Measurements from ENCODE around the gene CEL.
"Not testable (repeated sequence)": the region's sequence is repeated elsewhere in the genome, so short reads cannot be mapped to it uniquely, and the experiment has no call there.

Gene CEL

GRCh38 chr9:133035669-133036068 is 26.1 kb upstream of the CEL start:
- no peaks in the 10 kb centered on the region for H3K27me3 ChIP-seq (ENCODE audit: low read depth, low read length)
- H3K4me1 ChIP-seq (ENCODE audit: control insufficient read depth in 1 of 2, insufficient read depth in 2 of 2, low read length in 2 of 2), result peaks cover 12 to 27% of the 10 kb centered on the region in 2 donors
- H3K9me3 ChIP-seq (ENCODE audit: control insufficient read depth in 1 of 2, low read length in 2 of 2), result no peaks in the 10 kb centered on the region
- no peak overlapping the region for H3K27ac ChIP-seq (ENCODE audit: low read length)
- no peaks in the 10 kb centered on the region for H3K36me3 ChIP-seq (ENCODE audit: control insufficient read depth in 1 of 2, insufficient read depth in 2 of 2, low read length in 2 of 2)
- no peak overlapping the region for H3K4me3 ChIP-seq (ENCODE audit: low read depth in 1 of 2, low read length in 2 of 2)

- Histone ChIP-seq H3K27me3 (ENCODE audit: low read depth, low read length) (no peaks in the 10 kb centered on the region), H3K36me3 (ENCODE audit: control insufficient read depth in 1 of 2, insufficient read depth in 2 of 2, low read length in 2 of 2) (peaks cover 14 to 15% of the 10 kb centered on the region in 2 donors), H3K4me1 (ENCODE audit: control insufficient read depth in 1 of 2, insufficient read depth in 2 of 2, low read length in 2 of 2) (peaks cover 0 to 9% of the 10 kb centered on the region in 2 donors), H3K9me3 (ENCODE audit: control insufficient read depth in 1 of 2, low read length in 2 of 2) (no peaks in the 10 kb centered on the region), H3K4me3 (ENCODE audit: low read depth in 1 of 2, low read length in 2 of 2) (no peak overlapping the region), H3K27ac (ENCODE audit: low read length) (no peak overlapping the region)
These were observed 23.8 kb upstream of the CEL start for GRCh38 chr9:133037775-133038515.

GRCh38 chr9:133040892-133041479 is 20.8 kb upstream of the CEL start:
- H3K9me3 ChIP-seq (ENCODE audit: control insufficient read depth in 1 of 2, low read length in 2 of 2); H3K27me3 ChIP-seq (ENCODE audit: low read depth, low read length); H3K27ac ChIP-seq (ENCODE audit: low read length); H3K4me3 ChIP-seq (ENCODE audit: low read depth in 1 of 2, low read length in 2 of 2); H3K4me1 ChIP-seq (ENCODE audit: control insufficient read depth in 1 of 2, insufficient read depth in 2 of 2, low read length in 2 of 2): not testable (repeated sequence)
- H3K36me3 ChIP-seq (ENCODE audit: control insufficient read depth in 1 of 2, insufficient read depth in 2 of 2, low read length in 2 of 2), result peaks cover 36 to 42% of the 10 kb centered on the region in 2 donors

GRCh38 chr9:133041958-133042357 is 19.8 kb upstream of the CEL start:
- no peaks in the 10 kb centered on the region for H3K27me3 ChIP-seq (ENCODE audit: low read depth, low read length)
- H3K36me3 ChIP-seq (ENCODE audit: control insufficient read depth in 1 of 2, insufficient read depth in 2 of 2, low read length in 2 of 2), result peaks cover 45 to 51% of the 10 kb centered on the region in 2 donors
- no peak overlapping the region for H3K27ac ChIP-seq (ENCODE audit: low read length)
- no peaks in the 10 kb centered on the region for H3K4me1 ChIP-seq (ENCODE audit: control insufficient read depth in 1 of 2, insufficient read depth in 2 of 2, low read length in 2 of 2)
- H3K9me3 ChIP-seq (ENCODE audit: control insufficient read depth in 1 of 2, low read length in 2 of 2), result no peaks in the 10 kb centered on the region
- H3K4me3 ChIP-seq (ENCODE audit: low read depth in 1 of 2, low read length in 2 of 2), result no peak overlapping the region

- peaks cover 46 to 59% of the 10 kb centered on the region in 2 donors for H3K36me3 ChIP-seq (ENCODE audit: control insufficient read depth in 1 of 2, insufficient read depth in 2 of 2, low read length in 2 of 2)
- no peaks in the 10 kb centered on the region for H3K9me3 ChIP-seq (ENCODE audit: control insufficient read depth in 1 of 2, low read length in 2 of 2)
- H3K4me1 ChIP-seq (ENCODE audit: control insufficient read depth in 1 of 2, insufficient read depth in 2 of 2, low read length in 2 of 2), result no peaks in the 10 kb centered on the region
- H3K27ac ChIP-seq (ENCODE audit: low read length), result no peak overlapping the region
- H3K4me3 ChIP-seq (ENCODE audit: low read depth in 1 of 2, low read length in 2 of 2), result no peak overlapping the region
- H3K27me3 ChIP-seq (ENCODE audit: low read depth, low read length), result no peaks in the 10 kb centered on the region
These were observed 19.1 kb upstream of the CEL start for GRCh38 chr9:133042676-133043075.

- peaks cover 46 to 62% of the 10 kb centered on the region in 2 donors for H3K36me3 ChIP-seq (ENCODE audit: control insufficient read depth in 1 of 2, insufficient read depth in 2 of 2, low read length in 2 of 2)
- H3K4me1 ChIP-seq (ENCODE audit: control insufficient read depth in 1 of 2, insufficient read depth in 2 of 2, low read length in 2 of 2), result no peaks in the 10 kb centered on the region
- no peaks in the 10 kb centered on the region for H3K27me3 ChIP-seq (ENCODE audit: low read depth, low read length)
- H3K27ac ChIP-seq (ENCODE audit: low read length), result no peak overlapping the region
- H3K9me3 ChIP-seq (ENCODE audit: control insufficient read depth in 1 of 2, low read length in 2 of 2), result no peaks in the 10 kb centered on the region
- H3K4me3 ChIP-seq (ENCODE audit: low read depth in 1 of 2, low read length in 2 of 2), result no peak overlapping the region
These were observed 18.2 kb upstream of the CEL start for GRCh38 chr9:133043449-133044035.

GRCh38 chr9:133044125-133044524 is 17.7 kb upstream of the CEL start:
- H3K9me3 ChIP-seq (ENCODE audit: control insufficient read depth in 1 of 2, low read length in 2 of 2), result no peaks in the 10 kb centered on the region
- H3K27ac ChIP-seq (ENCODE audit: low read length), result no peak overlapping the region
- H3K36me3 ChIP-seq (ENCODE audit: control insufficient read depth in 1 of 2, insufficient read depth in 2 of 2, low read length in 2 of 2), result peaks cover 46 to 67% of the 10 kb centered on the region in 2 donors

GRCh38 chr9:133044661-133045060 is 17.1 kb upstream of the CEL start:
- H3K4me1 ChIP-seq (ENCODE audit: control insufficient read depth in 1 of 2, insufficient read depth in 2 of 2, low read length in 2 of 2), result no peaks in the 10 kb centered on the region
- H3K4me3 ChIP-seq (ENCODE audit: low read depth in 1 of 2, low read length in 2 of 2), result no peak overlapping the region
- H3K27me3 ChIP-seq (ENCODE audit: low read depth, low read length), result no peaks in the 10 kb centered on the region
- H3K36me3 ChIP-seq (ENCODE audit: control insufficient read depth in 1 of 2, insufficient read depth in 2 of 2, low read length in 2 of 2), result peaks cover 46 to 72% of the 10 kb centered on the region in 2 donors
- H3K27ac ChIP-seq (ENCODE audit: low read length), result no peak overlapping the region
- no peaks in the 10 kb centered on the region for H3K9me3 ChIP-seq (ENCODE audit: control insufficient read depth in 1 of 2, low read length in 2 of 2)

More at GRCh38 chr9:133044125-133044524, 17.7 kb upstream of the CEL start:
- no peaks in the 10 kb centered on the region for H3K4me1 ChIP-seq (ENCODE audit: control insufficient read depth in 1 of 2, insufficient read depth in 2 of 2, low read length in 2 of 2)
- H3K4me3 ChIP-seq (ENCODE audit: low read depth in 1 of 2, low read length in 2 of 2), result no peak overlapping the region
- no peaks in the 10 kb centered on the region for H3K27me3 ChIP-seq (ENCODE audit: low read depth, low read length)

GRCh38 chr9:133045132-133045531 is 16.6 kb upstream of the CEL start:
- no peaks in the 10 kb centered on the region for H3K9me3 ChIP-seq (ENCODE audit: control insufficient read depth in 1 of 2, low read length in 2 of 2)
- no peaks in the 10 kb centered on the region for H3K27me3 ChIP-seq (ENCODE audit: low read depth, low read length)
- H3K36me3 ChIP-seq (ENCODE audit: control insufficient read depth in 1 of 2, insufficient read depth in 2 of 2, low read length in 2 of 2), result peaks cover 46 to 77% of the 10 kb centered on the region in 2 donors
- H3K4me3 ChIP-seq (ENCODE audit: low read depth in 1 of 2, low read length in 2 of 2), result no peak overlapping the region
- H3K4me1 ChIP-seq (ENCODE audit: control insufficient read depth in 1 of 2, insufficient read depth in 2 of 2, low read length in 2 of 2), result no peaks in the 10 kb centered on the region
- H3K27ac ChIP-seq (ENCODE audit: low read length), result no peak overlapping the region

GRCh38 chr9:133046196-133046899 is 15.4 kb upstream of the CEL start:
- Histone ChIP-seq H3K9me3 (ENCODE audit: control insufficient read depth in 1 of 2, low read length in 2 of 2) (no peaks in the 10 kb centered on the region), H3K27ac (ENCODE audit: low read length) (no peak overlapping the region), H3K4me3 (ENCODE audit: low read depth in 1 of 2, low read length in 2 of 2) (no peak overlapping the region), H3K36me3 (ENCODE audit: control insufficient read depth in 1 of 2, insufficient read depth in 2 of 2, low read length in 2 of 2) (peaks cover 54 to 89% of the 10 kb centered on the region in 2 donors), H3K27me3 (ENCODE audit: low read depth, low read length) (no peaks in the 10 kb centered on the region), H3K4me1 (ENCODE audit: control insufficient read depth in 1 of 2, insufficient read depth in 2 of 2, low read length in 2 of 2) (no peaks in the 10 kb centered on the region)

- Histone ChIP-seq H3K27ac (ENCODE audit: low read length) (no peak overlapping the region), H3K27me3 (ENCODE audit: low read depth, low read length) (no peaks in the 10 kb centered on the region), H3K9me3 (ENCODE audit: control insufficient read depth in 1 of 2, low read length in 2 of 2) (no peaks in the 10 kb centered on the region), H3K4me3 (ENCODE audit: low read depth in 1 of 2, low read length in 2 of 2) (no peak overlapping the region), H3K36me3 (ENCODE audit: control insufficient read depth in 1 of 2, insufficient read depth in 2 of 2, low read length in 2 of 2) (peaks cover 50 to 90% of the 10 kb centered on the region in 2 donors), H3K4me1 (ENCODE audit: control insufficient read depth in 1 of 2, insufficient read depth in 2 of 2, low read length in 2 of 2) (no peaks in the 10 kb centered on the region)
These were observed 14.9 kb upstream of the CEL start for GRCh38 chr9:133046900-133047295.
